GM18520 (cell line): ENCODE data around the gene C6orf89.
"Not testable (repeated sequence)": the region's sequence is repeated elsewhere in the genome, so short reads cannot be mapped to it uniquely, and the experiment has no call there.

Experiments used
- ATAC-seq: cut with Tn5 transposase; IDR thresholded peaks from one replicate; pipeline ENCODE4 v1.9.1; 2021; ENCODE audit not compliant: unreplicated experiment

The C6orf89 gene

GRCh38 chr6:36920049-36920448 is 34.3 kb downstream of the C6orf89 start:
- no peak for ATAC-seq

GRCh38 chr6:36920546-36920945 is 34.8 kb downstream of the C6orf89 start:
- ATAC-seq: no peak

- no peak for ATAC-seq
Observed at GRCh38 chr6:36924131-36924530, 38.4 kb downstream of the C6orf89 start.

- no peak for ATAC-seq
Observed at GRCh38 chr6:36924778-36925374, 39.1 kb downstream of the C6orf89 start.

- ATAC-seq: no peak
Observed at GRCh38 chr6:36925809-36926208, 40.1 kb downstream of the C6orf89 start.

GRCh38 chr6:36926708-36927513 is 41.2 kb downstream of the C6orf89 start:
- ATAC-seq: no peak

GRCh38 chr6:36927691-36928546 is 42.2 kb downstream of the C6orf89 start:
- no peak for ATAC-seq

- no peak for ATAC-seq
Observed at GRCh38 chr6:36928547-36928918, 42.8 kb downstream of the C6orf89 start.

- no peak for ATAC-seq
Observed at GRCh38 chr6:36929152-36929551, 43.4 kb downstream of the C6orf89 start.

- no peak for ATAC-seq
Observed at GRCh38 chr6:36929607-36930006, 43.9 kb downstream of the C6orf89 start.

GRCh38 chr6:36930483-36930882 is 44.7 kb downstream of the C6orf89 start:
- no peak for ATAC-seq

- ATAC-seq: no peak
Observed at GRCh38 chr6:36933102-36933501, 47.4 kb downstream of the C6orf89 start.

- ATAC-seq: no peak
Observed at GRCh38 chr6:36933519-36933918, 47.8 kb downstream of the C6orf89 start.

GRCh38 chr6:36934901-36935300 is 49.1 kb downstream of the C6orf89 start:
- no peak for ATAC-seq

GRCh38 chr6:36936824-36937223 is 51.1 kb downstream of the C6orf89 start:
- ATAC-seq: no peak

- ATAC-seq: no peak
Observed at GRCh38 chr6:36937896-36938295, 52.1 kb downstream of the C6orf89 start.

- no peak for ATAC-seq
Observed at GRCh38 chr6:36938536-36938935, 52.8 kb downstream of the C6orf89 start.

- ATAC-seq: not testable (repeated sequence)
Observed at GRCh38 chr6:36939005-36939404, 53.3 kb downstream of the C6orf89 start.

GRCh38 chr6:36940027-36940426 is 54.3 kb downstream of the C6orf89 start:
- ATAC-seq: no peak

GRCh38 chr6:36941561-36941960 is 55.8 kb downstream of the C6orf89 start:
- not testable (repeated sequence) for ATAC-seq

GRCh38 chr6:36942329-36942728 is 56.6 kb downstream of the C6orf89 start:
- ATAC-seq: not testable (repeated sequence)

- no peak for ATAC-seq
Observed at GRCh38 chr6:36944650-36945049, 58.9 kb downstream of the C6orf89 start.
